NOMO-1 treated with DMSO at 0.1 percent for 48 hours (cell line): Measurements from ENCODE around the gene PRAMEF11.

Experiments
- DNase-seq: peaks from one replicate; lab custom pipeline; 2025; ENCODE audit not compliant: unreplicated experiment; lab: John Stamatoyannopoulos, UW

The PRAMEF11 gene

GRCh38 chr1:12774801-12775345 lies 56.3 kb downstream of the PRAMEF11 start:
- DNase-seq = no peak
